HG02759 (cell line): Measurements from ENCODE around the gene DHRSX.

Source experiments
- ATAC-seq: cut with Tn5 transposase; IDR thresholded peaks from one replicate; pipeline ENCODE4 v1.9.1; 2021; ENCODE audit warnings: mild to moderate bottlenecking, moderate library complexity; ENCODE audit not compliant: unreplicated experiment

Gene DHRSX

DNA sequence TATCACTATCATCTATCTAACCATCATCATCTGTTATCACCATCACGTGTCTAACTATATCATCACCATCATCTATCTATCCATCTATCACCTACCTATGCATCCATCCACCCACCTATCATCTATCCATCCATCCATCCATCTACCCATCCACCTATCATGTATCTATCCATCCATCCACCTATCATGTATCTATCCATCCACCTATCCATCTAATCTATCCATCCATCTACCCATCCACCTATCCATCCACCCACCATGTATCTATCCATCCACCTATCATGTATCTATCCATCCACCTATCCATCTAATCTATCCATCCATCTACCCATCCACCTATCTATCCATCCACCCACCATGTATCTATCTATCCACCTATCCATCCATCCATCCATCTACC lies 316.7 kb downstream of the DHRSX start:
- no peak for ATAC-seq

DNA sequence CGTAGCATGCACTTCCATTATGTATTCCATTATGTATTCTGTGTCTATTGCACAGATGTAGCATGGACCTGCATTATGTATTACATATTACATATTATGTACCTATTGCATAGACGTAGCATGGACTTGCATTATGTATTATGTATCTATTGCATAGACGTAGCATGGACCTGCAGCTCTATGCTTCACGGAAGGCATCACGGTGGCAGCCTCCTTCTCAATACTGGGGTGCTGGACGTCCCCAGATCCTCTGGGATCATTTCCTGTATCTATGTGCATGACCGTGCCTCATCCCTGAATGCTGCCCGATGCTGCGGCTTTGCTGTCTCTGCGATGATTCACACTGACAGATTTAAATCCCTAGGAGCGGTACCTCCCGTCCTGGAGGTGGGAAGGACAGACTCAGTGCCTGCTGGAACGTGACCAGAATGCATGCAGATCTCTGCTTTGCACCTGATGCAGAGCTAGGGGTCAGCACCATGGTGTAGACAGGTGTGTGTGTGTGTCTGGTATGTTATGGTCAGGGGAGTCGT lies 317.5 kb downstream of the DHRSX start:
- ATAC-seq, result no peak

DNA sequence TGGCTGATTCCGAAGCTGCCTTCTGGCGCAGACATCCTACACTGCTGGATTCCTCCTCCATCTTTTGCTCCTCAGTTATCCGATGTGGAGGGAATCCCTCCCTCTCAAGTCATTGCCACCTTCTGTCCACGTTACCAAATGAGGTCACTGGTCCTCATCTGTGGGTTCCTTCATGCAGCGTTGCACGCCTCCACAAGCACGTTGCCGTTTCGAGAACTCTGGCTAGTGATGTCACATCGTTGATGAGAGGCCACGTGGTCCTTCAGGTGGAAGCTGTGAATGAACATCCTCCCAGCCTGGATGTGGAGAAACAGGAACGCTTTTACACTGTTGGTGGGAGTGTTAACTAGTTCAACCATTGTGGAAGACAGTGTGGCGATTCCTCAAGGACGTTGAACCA lies 323.2 kb downstream of the DHRSX start:
- no peak for ATAC-seq

DNA sequence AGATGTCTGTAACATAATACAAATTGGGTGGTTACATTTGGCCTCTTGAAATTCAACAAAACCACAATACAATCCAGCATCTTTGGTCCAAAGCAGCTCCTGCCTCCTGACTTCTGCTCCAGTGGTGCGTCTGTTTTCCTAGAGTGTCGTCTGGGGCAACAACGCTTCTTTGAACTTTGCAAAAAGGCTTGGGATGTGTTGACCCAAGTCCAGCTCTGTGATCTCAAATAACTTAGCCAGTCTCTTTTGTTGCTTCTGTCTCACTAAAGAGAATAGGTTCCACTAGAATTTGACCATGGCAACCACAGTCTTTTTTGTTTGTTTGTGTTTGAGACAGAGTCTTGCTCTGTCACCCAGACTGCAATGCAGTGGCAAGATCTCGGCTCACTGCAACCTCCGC lies 324.0 kb downstream of the DHRSX start:
- no peak for ATAC-seq

DNA sequence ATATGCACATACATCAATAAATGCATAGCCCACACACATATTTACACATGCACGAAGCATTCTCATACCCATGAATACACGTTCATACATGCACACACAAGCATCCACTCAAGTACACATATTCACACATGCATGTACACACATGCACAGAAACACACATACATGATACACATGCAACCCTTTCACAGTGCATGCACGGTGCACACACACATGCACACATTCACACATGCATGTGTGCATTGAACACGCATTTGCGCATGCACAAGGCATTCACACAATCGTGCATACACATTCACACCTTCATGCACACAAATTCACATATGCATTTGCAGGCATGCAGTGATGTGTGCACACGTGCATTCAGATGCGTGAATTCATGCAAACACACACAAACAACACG lies 324.5 kb downstream of the DHRSX start:
- no peak for ATAC-seq

DNA sequence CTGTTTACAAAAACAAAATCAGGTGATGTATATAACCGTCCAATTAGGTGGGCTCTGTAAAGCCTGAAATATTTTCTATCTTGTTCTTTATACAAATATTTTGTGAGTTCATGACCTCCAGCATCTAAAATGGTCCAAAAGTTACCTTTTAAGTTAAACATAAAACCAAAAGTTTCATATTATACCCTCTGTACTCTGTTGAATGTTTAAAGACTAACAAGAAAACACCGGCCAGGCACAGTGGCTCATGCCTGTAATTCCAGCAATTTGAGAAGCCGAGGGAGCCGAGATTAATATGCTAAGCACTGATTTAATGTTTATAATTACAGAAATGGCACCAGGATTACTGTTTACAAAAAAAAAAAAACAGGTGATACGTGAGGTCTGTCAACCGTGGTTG lies 328.4 kb downstream of the DHRSX start:
- ATAC-seq, result no peak
